RKO (cell line): Measurements from ENCODE around the gene PNKD.

Experiments
- DNase-seq: peaks from one replicate; pipeline ENCODE4 v3.0.0-alpha.2; 2016; ENCODE audit warnings: low spot score

PNKD gene

DNA sequence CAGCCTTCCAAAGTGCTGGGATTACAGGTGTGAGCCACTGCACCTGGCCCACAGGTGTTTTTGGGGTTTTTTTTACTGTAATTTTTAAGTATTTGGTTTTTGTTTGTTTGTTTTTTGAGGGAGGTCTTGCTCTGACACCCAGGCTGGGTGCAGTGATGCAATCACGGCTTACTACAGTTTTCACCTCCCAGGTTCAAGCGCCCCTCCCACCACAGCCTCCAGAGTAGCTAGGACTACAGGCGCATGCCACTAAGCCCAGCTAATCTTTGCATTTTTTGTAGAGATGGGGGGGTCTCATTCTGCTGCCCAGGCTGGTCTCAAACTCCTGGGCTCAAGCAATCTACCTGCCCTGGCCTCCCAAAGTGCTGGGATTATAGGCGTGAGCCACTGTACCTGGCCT, 104.5 kb downstream of the PNKD start:
- no peak for DNase-seq

DNA sequence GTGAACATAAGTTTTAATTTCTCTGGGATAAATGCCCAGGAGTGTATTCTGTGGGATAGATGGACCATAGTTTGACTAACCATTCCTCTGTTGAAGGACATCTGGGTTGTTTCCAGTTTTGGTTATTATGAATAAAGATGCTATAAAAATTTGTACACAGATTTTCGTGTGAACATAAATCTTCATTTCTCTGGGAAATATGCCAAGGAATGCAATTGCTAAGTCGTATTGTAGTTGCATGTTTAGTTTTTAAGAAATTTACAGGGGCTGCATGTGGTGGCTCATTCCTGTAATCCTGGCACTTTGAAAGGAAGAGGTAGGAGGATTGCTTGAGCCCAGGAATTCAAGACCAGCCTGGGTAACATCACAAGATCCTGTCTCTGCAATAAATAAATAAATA, 104.9 kb downstream of the PNKD start:
- no peak for DNase-seq

DNA sequence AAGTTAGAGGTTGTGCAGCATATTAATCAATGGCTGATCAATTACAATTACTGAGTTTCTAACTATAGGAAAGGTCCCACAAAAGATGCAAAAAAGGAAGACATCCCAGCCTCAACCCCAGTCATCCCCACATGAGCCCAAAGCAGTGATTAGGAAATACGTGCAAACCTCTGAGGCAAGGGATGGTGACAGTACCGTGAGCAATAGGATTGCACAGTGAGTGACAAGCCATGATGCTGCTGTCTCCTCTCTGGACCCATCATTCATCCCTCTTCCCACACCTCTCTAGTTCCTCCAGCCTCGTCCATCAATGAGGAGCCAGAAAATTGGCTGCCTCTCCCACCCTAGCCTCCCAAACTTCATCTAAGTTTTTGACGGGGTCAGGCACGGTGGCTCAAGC, 107.7 kb downstream of the PNKD start:
- peak; percentile 60 for DNase-seq

DNA sequence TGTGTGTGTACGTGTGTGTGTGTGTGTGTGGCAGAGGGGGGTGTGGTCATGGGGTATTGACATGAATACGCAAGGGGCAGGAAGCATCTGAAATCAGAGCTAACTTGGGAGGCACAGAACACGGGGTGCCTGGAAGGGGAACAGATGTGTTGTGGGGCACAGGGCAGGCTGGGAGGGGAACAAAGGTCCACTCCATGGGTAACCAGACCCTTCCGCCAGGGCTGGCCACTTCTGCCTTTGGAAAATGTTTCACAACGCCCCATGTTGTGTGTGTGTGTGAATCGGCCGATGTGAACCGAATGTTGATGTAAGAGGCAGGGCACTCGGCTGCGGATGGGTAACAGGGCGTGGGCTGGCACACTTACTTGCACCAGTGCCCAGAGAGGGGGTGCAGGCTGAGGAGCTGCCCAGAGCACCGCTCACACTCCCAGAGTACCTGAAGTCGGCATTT, 111.6 kb downstream of the PNKD start, which contains the start of gene SLC11A1:
SLC11A1 (plus strand) TSS at position 358 of the 451 bp plus-strand sequence. CDS start 96 bp downstream, outside the sequence.
- DNase-seq: no peak

DNA sequence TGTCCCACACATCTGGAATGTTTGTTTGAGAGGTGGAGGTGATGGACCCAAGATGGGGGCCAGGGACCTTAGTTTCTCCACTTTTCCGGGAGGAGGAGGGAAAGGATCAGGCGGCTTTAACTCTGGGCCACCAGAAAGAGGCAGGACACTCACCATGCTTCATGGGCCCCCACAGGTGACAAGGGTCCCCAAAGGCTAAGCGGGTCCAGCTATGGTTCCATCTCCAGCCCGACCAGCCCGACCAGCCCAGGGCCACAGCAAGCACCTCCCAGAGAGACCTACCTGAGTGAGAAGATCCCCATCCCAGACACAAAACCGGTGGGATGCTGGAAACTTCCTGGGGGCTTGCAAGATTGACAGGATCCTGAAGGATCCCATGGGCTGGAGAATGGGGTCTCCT, 112.5 kb downstream of the PNKD start:
- no peak for DNase-seq

GRCh38 chr2:218383892-218384519, 113.7 kb downstream of the PNKD start:
- no peak for DNase-seq

- DNase-seq: no peak
These were observed 114.7 kb downstream of the PNKD start for GRCh38 chr2:218384975-218385374.

DNA sequence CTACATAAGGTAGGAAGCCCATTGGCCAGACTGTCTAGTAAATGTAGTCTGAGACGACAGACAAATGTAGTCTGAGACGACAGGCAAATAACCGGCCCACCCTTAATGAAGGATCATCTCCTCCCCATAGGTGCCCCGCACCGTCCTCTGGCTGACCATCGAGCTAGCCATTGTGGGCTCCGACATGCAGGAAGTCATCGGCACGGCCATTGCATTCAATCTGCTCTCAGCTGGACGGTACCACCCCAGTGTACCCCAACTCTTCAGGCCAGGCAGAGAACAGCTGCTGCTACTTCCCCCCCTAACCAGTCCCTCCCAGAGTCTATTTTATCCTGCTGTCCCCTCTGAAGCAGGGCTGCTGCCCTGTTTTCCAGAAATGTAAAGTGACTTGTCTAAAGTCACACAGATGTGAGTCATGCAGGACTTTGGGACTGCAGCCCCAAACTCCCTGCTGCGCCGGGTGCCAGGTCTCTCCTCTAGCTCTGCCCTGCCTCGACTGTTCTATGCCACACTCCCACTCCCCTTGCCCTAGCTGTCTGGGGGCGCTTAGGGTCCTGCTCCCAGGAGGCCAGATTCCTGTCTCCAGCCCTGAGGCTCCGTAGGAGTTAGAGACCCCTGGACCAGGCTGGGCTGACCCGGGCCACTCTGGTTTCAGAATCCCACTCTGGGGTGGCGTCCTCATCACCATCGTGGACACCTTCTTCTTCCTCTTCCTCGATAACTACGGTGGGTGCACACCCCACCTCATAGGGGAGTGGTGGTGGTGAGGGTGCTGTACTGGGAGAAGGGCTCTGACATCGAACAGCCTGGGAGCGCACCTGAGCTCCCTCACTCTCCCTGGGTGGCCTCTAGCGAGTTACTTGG, 116.4 kb downstream of the PNKD start:
- DNase-seq: no peak

DNA sequence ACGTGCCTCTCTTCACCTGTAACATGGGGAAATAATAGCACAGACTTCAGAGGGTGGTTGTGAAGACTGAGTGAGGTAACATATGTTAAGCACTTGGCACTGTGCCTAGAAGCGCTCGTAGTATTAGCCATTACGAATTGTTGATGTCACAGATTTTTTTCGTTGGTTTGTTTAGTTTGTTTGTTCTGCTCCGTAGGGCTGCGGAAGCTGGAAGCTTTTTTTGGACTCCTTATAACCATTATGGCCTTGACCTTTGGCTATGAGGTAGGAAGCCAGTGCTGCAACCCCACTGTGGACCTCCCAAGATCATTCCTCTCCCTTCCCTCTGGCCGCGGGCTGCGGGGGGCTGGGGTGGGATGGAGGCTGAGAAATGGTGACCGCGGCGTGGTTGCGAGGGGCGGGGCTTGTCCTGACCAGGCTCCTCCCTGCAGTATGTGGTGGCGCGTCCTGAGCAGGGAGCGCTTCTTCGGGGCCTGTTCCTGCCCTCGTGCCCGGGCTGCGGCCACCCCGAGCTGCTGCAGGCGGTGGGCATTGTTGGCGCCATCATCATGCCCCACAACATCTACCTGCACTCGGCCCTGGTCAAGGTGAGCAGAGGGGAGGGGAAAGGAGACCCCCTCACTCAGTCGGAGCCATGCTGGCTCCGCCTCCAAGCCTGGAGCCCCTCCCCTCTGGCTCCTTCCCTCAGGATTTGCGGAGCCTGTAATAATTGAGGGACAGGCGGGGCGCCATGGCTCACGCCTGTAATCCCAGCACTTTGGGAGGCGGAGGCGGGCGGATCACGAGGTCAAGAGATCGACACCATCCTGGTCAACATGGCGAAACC, 117.3 kb downstream of the PNKD start:
- no peak for DNase-seq

- DNase-seq: no peak
These were observed 119.2 kb downstream of the PNKD start for GRCh38 chr2:218389333-218390150.

- no peak for DNase-seq
These were observed 120.9 kb downstream of the PNKD start for GRCh38 chr2:218391202-218391601.

- DNase-seq: no peak
These were observed 122.1 kb downstream of the PNKD start for GRCh38 chr2:218392459-218392858.

DNA sequence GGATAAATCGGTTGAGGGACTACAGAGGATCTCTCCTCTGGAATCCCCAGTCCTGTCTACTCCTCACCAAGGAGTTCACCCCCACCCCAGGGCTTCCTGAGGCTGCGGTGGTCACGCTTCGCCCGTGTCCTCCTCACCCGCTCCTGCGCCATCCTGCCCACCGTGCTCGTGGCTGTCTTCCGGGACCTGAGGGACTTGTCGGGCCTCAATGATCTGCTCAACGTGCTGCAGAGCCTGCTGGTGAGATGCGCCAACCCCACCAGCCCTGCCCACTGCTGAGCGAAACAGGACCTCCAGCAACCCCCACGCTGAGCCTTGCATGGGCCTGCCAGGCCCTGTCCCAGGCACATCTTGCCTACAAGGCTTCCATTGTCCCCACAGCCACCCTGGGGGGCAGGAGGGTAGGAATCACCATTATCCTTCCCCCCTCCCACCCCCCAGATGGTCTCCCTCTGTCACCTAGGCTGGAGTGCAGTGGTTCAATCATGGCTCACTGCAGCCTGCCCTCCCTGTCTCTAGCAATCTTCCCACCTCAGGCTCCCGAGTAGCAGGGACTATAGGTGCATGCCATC, 122.7 kb downstream of the PNKD start:
- DNase-seq: no peak

DNA sequence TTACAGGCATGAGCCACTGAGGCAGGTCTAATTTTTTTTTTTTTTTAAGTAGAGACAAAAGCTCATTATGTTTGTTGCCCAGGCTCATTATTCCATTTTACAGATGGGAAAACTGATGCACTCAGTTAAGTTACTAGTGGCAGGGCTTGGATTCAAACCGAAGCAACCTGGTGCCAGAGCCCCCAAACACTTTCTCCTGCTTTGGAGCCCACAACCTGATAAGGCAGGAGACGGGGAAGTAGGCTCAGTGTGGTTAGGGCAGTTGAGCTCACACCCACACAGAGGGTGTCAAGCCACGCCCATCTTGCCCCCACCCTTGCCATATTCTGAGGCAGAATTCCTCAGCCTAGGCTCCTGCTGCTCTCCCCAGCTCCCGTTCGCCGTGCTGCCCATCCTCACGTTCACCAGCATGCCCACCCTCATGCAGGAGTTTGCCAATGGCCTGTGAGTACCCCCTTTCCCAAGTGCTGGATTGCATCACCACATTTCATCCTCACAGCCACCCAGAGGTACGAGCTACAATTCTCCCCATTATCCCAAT, 123.5 kb downstream of the PNKD start:
- DNase-seq: no peak

DNA sequence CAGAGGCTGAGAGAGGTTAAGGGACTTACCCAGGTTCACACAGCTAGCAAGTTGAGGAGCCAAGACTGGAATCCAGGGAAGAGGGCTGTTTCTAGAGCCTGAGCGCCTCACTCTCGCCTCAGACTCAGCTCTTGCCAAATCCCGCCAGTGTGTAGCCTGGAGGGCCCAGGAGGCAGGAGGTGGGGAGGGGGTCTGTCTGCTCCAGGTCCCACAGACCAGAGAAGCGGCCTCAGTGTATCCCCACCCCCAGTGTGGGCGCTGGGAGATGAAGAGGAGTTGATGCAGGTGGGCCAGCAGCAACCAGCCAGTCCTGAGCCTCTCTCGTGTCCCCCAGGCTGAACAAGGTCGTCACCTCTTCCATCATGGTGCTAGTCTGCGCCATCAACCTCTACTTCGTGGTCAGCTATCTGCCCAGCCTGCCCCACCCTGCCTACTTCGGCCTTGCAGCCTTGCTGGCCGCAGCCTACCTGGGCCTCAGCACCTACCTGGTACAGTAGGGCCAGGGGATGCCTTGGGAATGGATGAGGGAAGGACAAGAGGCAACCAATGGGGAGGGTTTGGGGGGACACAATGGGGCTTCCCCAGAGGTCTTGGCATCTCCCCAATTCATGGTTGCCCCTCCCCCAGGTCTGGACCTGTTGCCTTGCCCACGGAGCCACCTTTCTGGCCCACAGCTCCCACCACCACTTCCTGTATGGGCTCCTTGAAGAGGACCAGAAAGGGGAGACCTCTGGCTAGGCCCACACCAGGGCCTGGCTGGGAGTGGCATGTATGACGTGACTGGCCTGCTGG, 124.2 kb downstream of the PNKD start:
- no peak for DNase-seq

GRCh38 chr2:218395090-218395444, 124.7 kb downstream of the PNKD start:
- no peak for DNase-seq

GRCh38 chr2:218395456-218395825, 125.1 kb downstream of the PNKD start:
- DNase-seq: no peak

GRCh38 chr2:218395826-218396687, 125.7 kb downstream of the PNKD start:
- DNase-seq: peak; percentile 95
